ENCODE measurements around the gene LRRN4.
A peak's percentile ranks its signal among the peaks of the same experiment; 100 is the strongest.

LRRN4 gene

GRCh38 chr20:6029538-6029937 is 24.3 kb downstream of the LRRN4 start:
- no peak overlapping the region for H3K4me3 ChIP-seq (ENCODE audit: low read length)
- peaks cover 53% of the 10 kb centered on the region for H3K36me3 ChIP-seq (ENCODE audit: insufficient read depth, low read length)
- H3K9me3 ChIP-seq (ENCODE audit: insufficient read depth, low read depth, low read length) = peaks cover 8% of the 10 kb centered on the region
- WGBS = 95% methylated on average over 5 of the region's 6 CpGs
- H3K4me1 ChIP-seq (ENCODE audit: insufficient read depth, low read length) = no peaks in the 10 kb centered on the region
- no peak overlapping the region for H3K27ac ChIP-seq (ENCODE audit: low read depth, low read length)
- no peak overlapping the region for H3K9ac ChIP-seq (ENCODE audit: low read depth, low read length)
- no peaks in the 10 kb centered on the region for H3K27me3 ChIP-seq (ENCODE audit: insufficient read depth, low read length)

DNA sequence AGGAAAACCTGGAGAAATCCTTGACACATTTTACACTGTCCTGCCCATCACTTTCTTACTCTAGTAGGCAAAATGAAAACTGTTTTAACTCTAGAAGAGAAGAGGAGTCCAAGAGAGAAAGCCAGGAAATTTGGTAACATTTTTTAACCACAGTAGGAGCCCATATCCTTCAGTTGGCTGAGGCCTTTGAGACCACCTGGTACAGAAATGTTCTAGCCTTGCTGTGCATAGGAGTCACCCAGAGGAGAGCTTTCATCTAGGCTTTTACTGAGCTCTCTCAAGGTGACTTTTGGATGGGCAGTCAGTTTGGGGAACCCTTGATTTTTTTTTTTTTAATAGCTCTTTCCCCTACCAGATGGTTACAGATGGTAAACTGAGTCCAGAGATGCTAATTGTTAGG is 25.0 kb downstream of the LRRN4 start:
- Histone ChIP-seq H3K4me3 (ENCODE audit: low read length) (no peak overlapping the region), H3K36me3 (ENCODE audit: insufficient read depth, low read length) (peaks cover 53% of the 10 kb centered on the region)

DNA sequence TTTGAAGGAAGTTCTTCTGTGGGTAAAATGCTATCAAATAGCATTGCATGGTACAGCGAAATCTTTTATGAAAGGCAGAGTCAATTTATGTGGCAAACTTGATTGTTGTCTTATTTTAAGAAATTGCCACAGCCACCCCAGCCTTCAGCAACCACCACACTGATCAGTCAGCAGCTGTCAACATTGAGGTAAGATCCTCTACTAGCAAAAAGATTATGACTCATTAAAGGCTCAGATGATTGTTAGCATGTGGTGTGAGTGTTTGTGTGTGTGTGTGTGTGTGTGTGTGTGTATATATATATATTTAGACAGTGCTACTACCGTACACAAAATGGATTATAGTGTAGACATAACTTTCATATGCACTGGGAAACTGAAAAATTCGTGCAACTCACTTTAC is 27.8 kb downstream of the LRRN4 start:
- no peaks in the 10 kb centered on the region for H3K27me3 ChIP-seq (ENCODE audit: insufficient read depth, low read length)
- no peak overlapping the region for H3K27ac ChIP-seq (ENCODE audit: low read depth, low read length)
- peaks cover 47% of the 10 kb centered on the region for H3K36me3 ChIP-seq (ENCODE audit: insufficient read depth, low read length)
- H3K4me3 ChIP-seq (ENCODE audit: low read length) = no peak overlapping the region
- H3K9me3 ChIP-seq (ENCODE audit: insufficient read depth, low read depth, low read length) = peaks cover 8% of the 10 kb centered on the region
- no peak overlapping the region for H3K9ac ChIP-seq (ENCODE audit: low read depth, low read length)
- 98% methylated on average over 3 of the region's 3 CpGs for WGBS
- H3K4me1 ChIP-seq (ENCODE audit: insufficient read depth, low read length) = no peaks in the 10 kb centered on the region

More for the DNA sequence above, 25.0 kb downstream of the LRRN4 start:
- Histone ChIP-seq H3K27ac (ENCODE audit: low read depth, low read length) (no peak overlapping the region), H3K9me3 (ENCODE audit: insufficient read depth, low read depth, low read length) (peaks cover 8% of the 10 kb centered on the region), H3K9ac (ENCODE audit: low read depth, low read length) (no peak overlapping the region), H3K4me1 (ENCODE audit: insufficient read depth, low read length) (no peaks in the 10 kb centered on the region), H3K27me3 (ENCODE audit: insufficient read depth, low read length) (no peaks in the 10 kb centered on the region)

- WGBS = 100% methylated on average over 1 of the region's 1 CpG
- Histone ChIP-seq H3K27me3 (ENCODE audit: insufficient read depth, low read length) (no peaks in the 10 kb centered on the region), H3K9me3 (ENCODE audit: insufficient read depth, low read depth, low read length) (peaks cover 8% of the 10 kb centered on the region), H3K4me3 (ENCODE audit: low read length) (no peak overlapping the region), H3K36me3 (ENCODE audit: insufficient read depth, low read length) (peaks cover 50% of the 10 kb centered on the region), H3K27ac (ENCODE audit: low read depth, low read length) (no peak overlapping the region), H3K9ac (ENCODE audit: low read depth, low read length) (no peak overlapping the region), H3K4me1 (ENCODE audit: insufficient read depth, low read length) (no peaks in the 10 kb centered on the region)
Observed at GRCh38 chr20:6024768-6025167, 29.1 kb downstream of the LRRN4 start.

- no peak overlapping the region for H3K9ac ChIP-seq (ENCODE audit: low read depth, low read length)
- no peaks in the 10 kb centered on the region for H3K9me3 ChIP-seq (ENCODE audit: insufficient read depth, low read depth, low read length)
- no peak overlapping the region for H3K4me3 ChIP-seq (ENCODE audit: low read length)
- H3K27me3 ChIP-seq (ENCODE audit: insufficient read depth, low read length) = no peaks in the 10 kb centered on the region
- H3K4me1 ChIP-seq (ENCODE audit: insufficient read depth, low read length) = no peaks in the 10 kb centered on the region
- WGBS = 99% methylated on average over 7 of the region's 7 CpGs
- peaks cover 55% of the 10 kb centered on the region for H3K36me3 ChIP-seq (ENCODE audit: insufficient read depth, low read length)
- H3K27ac ChIP-seq (ENCODE audit: low read depth, low read length) = no peak overlapping the region
Observed at GRCh38 chr20:6017880-6018279, 36.0 kb downstream of the LRRN4 start.

- Histone ChIP-seq H3K36me3 (ENCODE audit: insufficient read depth, low read length) (peaks cover 55% of the 10 kb centered on the region), H3K4me1 (ENCODE audit: insufficient read depth, low read length) (no peaks in the 10 kb centered on the region), H3K27ac (ENCODE audit: low read depth, low read length) (no peak overlapping the region), H3K27me3 (ENCODE audit: insufficient read depth, low read length) (no peaks in the 10 kb centered on the region), H3K9ac (ENCODE audit: low read depth, low read length) (no peak overlapping the region), H3K4me3 (ENCODE audit: low read length) (no peak overlapping the region), H3K9me3 (ENCODE audit: insufficient read depth, low read depth, low read length) (no peaks in the 10 kb centered on the region)
Observed at GRCh38 chr20:6017467-6017866, 36.4 kb downstream of the LRRN4 start.

- Histone ChIP-seq H3K27me3 (ENCODE audit: insufficient read depth, low read length) (no peaks in the 10 kb centered on the region), H3K27ac (ENCODE audit: low read depth, low read length) (no peak overlapping the region), H3K9ac (ENCODE audit: low read depth, low read length) (no peak overlapping the region), H3K4me1 (ENCODE audit: insufficient read depth, low read length) (no peaks in the 10 kb centered on the region), H3K4me3 (ENCODE audit: low read length) (no peak overlapping the region), H3K9me3 (ENCODE audit: insufficient read depth, low read depth, low read length) (no peaks in the 10 kb centered on the region), H3K36me3 (ENCODE audit: insufficient read depth, low read length) (peaks cover 72% of the 10 kb centered on the region)
- WGBS = 97% methylated on average over 4 of the region's 4 CpGs
Observed at GRCh38 chr20:6014957-6015356, 38.9 kb downstream of the LRRN4 start.

- H3K27ac ChIP-seq (ENCODE audit: low read depth, low read length) = no peak overlapping the region
- H3K9ac ChIP-seq (ENCODE audit: low read depth, low read length) = no peak overlapping the region
- H3K9me3 ChIP-seq (ENCODE audit: insufficient read depth, low read depth, low read length) = no peaks in the 10 kb centered on the region
- no peak overlapping the region for H3K4me3 ChIP-seq (ENCODE audit: low read length)
- WGBS = 96% methylated on average over 3 of the region's 3 CpGs
- no peaks in the 10 kb centered on the region for H3K27me3 ChIP-seq (ENCODE audit: insufficient read depth, low read length)
- H3K4me1 ChIP-seq (ENCODE audit: insufficient read depth, low read length) = no peaks in the 10 kb centered on the region
- peaks cover 78% of the 10 kb centered on the region for H3K36me3 ChIP-seq (ENCODE audit: insufficient read depth, low read length)
Observed at GRCh38 chr20:6014017-6014416, 39.8 kb downstream of the LRRN4 start.

GRCh38 chr20:6012179-6012578 is 41.7 kb downstream of the LRRN4 start:
- no peak overlapping the region for H3K4me3 ChIP-seq (ENCODE audit: low read length)
- H3K4me1 ChIP-seq (ENCODE audit: insufficient read depth, low read length) = peaks cover 13% of the 10 kb centered on the region; the same call in 1 of the 2 replicates
- H3K27ac ChIP-seq (ENCODE audit: low read depth, low read length) = no peak overlapping the region
- H3K27me3 ChIP-seq (ENCODE audit: insufficient read depth, low read length) = no peaks in the 10 kb centered on the region
- 93% methylated on average over 5 of the region's 5 CpGs for WGBS
- no peak overlapping the region for H3K9ac ChIP-seq (ENCODE audit: low read depth, low read length)
- no peaks in the 10 kb centered on the region for H3K9me3 ChIP-seq (ENCODE audit: insufficient read depth, low read depth, low read length)
- H3K36me3 ChIP-seq (ENCODE audit: insufficient read depth, low read length) = peaks cover 75% of the 10 kb centered on the region

GRCh38 chr20:6008254-6008653 is 45.6 kb downstream of the LRRN4 start:
- Histone ChIP-seq H3K4me3 (ENCODE audit: low read length) (peak overlapping the region; percentile 92), H3K36me3 (ENCODE audit: insufficient read depth, low read length) (peaks cover 37% of the 10 kb centered on the region), H3K9me3 (ENCODE audit: insufficient read depth, low read depth, low read length) (no peaks in the 10 kb centered on the region), H3K27me3 (ENCODE audit: insufficient read depth, low read length) (no peaks in the 10 kb centered on the region), H3K27ac (ENCODE audit: low read depth, low read length) (no peak overlapping the region), H3K4me1 (ENCODE audit: insufficient read depth, low read length) (peaks cover 22% of the 10 kb centered on the region; the same call in 1 of the 2 replicates), H3K9ac (ENCODE audit: low read depth, low read length) (no peak overlapping the region)
- 87% methylated on average over 5 of the region's 5 CpGs for WGBS

DNA sequence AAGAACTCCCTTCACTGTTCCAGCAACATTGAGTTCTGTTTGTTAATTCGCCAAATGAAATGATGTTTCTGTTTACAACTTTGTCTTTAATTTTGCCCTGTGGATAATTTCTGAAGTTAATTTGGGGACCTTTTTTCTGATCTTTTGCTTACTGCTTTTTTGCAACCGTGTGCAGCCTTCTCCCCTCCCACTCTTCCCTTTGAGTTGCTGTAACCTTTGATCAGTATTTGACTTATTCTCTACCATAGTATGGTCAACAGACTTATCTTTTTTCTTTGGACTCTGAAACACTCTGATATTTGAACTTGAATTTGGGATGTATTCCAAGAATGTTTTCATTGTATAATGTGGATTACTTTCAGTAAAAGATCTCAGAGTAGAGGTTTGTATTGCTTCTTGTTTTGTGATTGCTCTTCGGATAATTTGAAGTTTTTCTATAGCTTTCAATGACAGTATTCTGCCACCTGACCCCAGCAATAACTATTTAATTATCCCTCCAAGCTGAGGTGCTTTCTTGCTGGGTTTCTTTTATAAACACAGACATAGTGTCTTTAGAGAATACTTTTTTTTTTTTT is 46.2 kb downstream of the LRRN4 start:
- Histone ChIP-seq H3K36me3 (ENCODE audit: insufficient read depth, low read length) (peaks cover 31% of the 10 kb centered on the region), H3K27ac (ENCODE audit: low read depth, low read length) (no peak overlapping the region), H3K9me3 (ENCODE audit: insufficient read depth, low read depth, low read length) (no peaks in the 10 kb centered on the region), H3K9ac (ENCODE audit: low read depth, low read length) (peak overlapping the region; percentile 90; the same call in 1 of the 2 replicates), H3K27me3 (ENCODE audit: insufficient read depth, low read length) (no peaks in the 10 kb centered on the region), H3K4me1 (ENCODE audit: insufficient read depth, low read length) (peaks cover 22% of the 10 kb centered on the region; the same call in 1 of the 2 replicates), H3K4me3 (ENCODE audit: low read length) (peak overlapping the region; percentile 92)
- 68% methylated on average over 3 of the region's 3 CpGs for WGBS

- Histone ChIP-seq H3K4me3 (ENCODE audit: low read length) (peak overlapping the region; percentile 92), H3K4me1 (ENCODE audit: insufficient read depth, low read length) (peaks cover 22% of the 10 kb centered on the region; the same call in 1 of the 2 replicates), H3K36me3 (ENCODE audit: insufficient read depth, low read length) (peaks cover 26% of the 10 kb centered on the region), H3K9ac (ENCODE audit: low read depth, low read length) (peak overlapping the region; percentile 90), H3K9me3 (ENCODE audit: insufficient read depth, low read depth, low read length) (no peaks in the 10 kb centered on the region), H3K27ac (ENCODE audit: low read depth, low read length) (no peak overlapping the region), H3K27me3 (ENCODE audit: insufficient read depth, low read length) (no peaks in the 10 kb centered on the region)
- 31% methylated on average over 3 of the region's 4 CpGs for WGBS
Observed at GRCh38 chr20:6007094-6007528, 46.7 kb downstream of the LRRN4 start.

Data from HUES64 (cell line).